GM12874 (cell line): Measurements from ENCODE around the gene DARS2.

ENCODE experiments used
- CTCF ChIP-seq: IDR thresholded peaks from 2 replicates; pipeline ENCODE4 v1.5.1; 2011; ENCODE audit warnings: low read depth, mild to moderate bottlenecking, control low read depth, low read length, moderate library complexity; ENCODE audit not compliant: insufficient read depth

DARS2 gene

GRCh38 chr1:173802961-173803360 lies 21.5 kb upstream of the DARS2 start:
- TF ChIP-seq CTCF: no peak

- TF ChIP-seq CTCF: no peak
Measured at GRCh38 chr1:173818459-173818858, 6.0 kb upstream of the DARS2 start.

- no peak for TF ChIP-seq CTCF
Measured at GRCh38 chr1:173821680-173822079, 2.8 kb upstream of the DARS2 start.

GRCh38 chr1:173823781-173824314 lies 625 bp upstream of the DARS2 start:
- no peak for TF ChIP-seq CTCF

- TF ChIP-seq CTCF: no peak
Measured at GRCh38 chr1:173827611-173828010, 3.1 kb downstream of the DARS2 start.

- no peak for TF ChIP-seq CTCF
Measured at GRCh38 chr1:173832748-173833147, 8.3 kb downstream of the DARS2 start.

GRCh38 chr1:173852105-173852504 lies 27.6 kb downstream of the DARS2 start:
- no peak for TF ChIP-seq CTCF
